ENCODE measurements around the gene NPY2R.

Gene NPY2R, protein sequence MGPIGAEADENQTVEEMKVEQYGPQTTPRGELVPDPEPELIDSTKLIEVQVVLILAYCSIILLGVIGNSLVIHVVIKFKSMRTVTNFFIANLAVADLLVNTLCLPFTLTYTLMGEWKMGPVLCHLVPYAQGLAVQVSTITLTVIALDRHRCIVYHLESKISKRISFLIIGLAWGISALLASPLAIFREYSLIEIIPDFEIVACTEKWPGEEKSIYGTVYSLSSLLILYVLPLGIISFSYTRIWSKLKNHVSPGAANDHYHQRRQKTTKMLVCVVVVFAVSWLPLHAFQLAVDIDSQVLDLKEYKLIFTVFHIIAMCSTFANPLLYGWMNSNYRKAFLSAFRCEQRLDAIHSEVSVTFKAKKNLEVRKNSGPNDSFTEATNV

DNA sequence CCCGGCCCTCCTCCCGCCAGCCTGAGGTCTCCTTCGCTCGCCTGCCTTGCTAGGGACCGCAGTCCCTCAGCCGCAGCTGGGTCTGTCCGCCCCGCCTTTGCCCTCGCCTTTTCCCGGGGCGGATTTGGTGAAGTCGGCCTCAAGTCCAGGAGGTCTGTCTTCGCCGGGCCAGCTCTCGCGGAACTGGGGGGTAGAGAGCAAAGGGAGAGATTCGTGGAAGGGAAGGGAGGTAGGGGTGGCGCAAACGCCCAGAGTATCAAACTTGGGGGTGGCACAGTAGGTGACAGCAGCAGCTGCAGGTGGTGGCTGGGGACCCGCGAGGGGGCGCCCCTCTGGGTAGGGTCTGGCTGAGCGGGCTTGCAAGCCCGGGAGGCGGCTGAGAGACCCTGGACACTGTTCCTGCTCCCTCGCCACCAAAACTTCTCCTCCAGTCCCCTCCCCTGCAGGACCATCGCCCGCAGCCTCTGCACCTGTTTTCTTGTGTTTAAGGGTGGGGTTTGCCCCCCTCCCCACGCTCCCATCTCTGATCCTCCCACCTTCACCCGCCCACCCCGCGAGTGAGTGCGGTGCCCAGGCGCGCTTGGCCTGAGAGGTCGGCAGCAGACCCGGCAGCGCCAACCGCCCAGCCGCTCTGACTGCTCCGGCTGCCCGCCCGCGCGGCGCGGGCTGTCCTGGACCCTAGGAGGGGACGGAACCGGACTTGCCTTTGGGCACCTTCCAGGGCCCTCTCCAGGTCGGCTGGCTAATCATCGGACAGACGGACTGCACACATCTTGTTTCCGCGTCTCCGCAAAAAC lies at the start of gene NPY2R:
TSS of gene NPY2R (plus strand) at position 379 of the 797 bp plus-strand sequence. CDS start 5,304 bp downstream, outside the sequence.
- no peak for DNase-seq (ENCODE audit: low read depth)

DNA sequence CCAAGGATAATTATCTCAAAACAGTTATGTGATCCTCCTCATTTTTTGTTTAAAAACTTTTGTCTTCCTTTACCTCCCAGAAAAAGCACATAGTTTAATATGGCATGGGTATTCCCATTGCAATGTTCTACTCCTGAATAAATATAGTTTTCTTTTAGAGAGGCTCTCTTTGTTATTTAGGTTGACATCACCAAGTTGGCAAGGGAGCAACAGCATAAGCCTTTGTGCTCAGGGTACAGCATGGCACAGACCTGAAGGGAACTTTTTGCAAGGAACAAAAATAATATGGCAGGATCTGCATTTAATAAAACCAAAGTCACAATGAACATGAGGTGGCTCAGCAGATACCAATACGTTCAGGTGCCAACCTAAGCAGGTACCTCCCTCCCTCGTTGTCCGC lies 47.1 kb upstream of the NPY2R start:
- no peak for DNase-seq (ENCODE audit: low read depth)

DNA sequence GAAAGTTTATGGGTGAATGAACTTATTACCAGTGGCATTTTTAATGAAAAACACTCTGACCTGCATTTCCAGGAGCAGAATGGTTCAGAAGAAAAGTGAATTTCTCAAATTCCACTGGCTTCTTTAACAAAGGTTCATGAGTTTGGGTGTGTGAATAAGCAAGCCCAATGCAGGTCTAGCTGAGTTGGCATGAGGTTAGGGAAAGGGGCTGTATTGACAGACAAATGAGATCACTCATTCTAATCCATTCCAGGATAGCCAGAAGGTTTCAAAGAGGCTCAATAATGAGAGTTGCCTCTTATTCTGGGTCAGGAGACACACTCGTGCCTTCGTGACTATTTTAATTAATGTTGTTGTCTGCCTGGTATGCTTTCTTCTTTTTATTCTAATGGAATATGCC lies 43.7 kb upstream of the NPY2R start:
- no peak for DNase-seq (ENCODE audit: low read depth)

DNA sequence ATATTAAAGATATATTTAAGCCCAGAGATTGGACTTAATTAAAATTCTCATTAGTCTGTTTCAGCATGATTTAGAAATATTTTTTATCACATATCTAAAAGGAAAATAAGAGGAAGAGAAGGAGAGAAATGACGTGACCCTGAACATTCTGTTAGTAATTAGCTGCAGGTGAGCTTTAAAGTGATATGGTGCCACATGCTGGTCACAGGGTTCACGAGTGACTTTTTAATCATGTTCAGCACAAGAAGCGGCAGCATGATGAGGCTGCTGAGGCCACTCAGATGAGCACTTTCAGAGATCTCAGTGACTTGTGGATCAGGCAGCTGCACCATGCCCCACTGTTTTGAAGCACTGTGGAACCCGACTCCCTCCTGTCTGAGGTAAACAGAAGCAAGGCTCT lies 37.9 kb upstream of the NPY2R start:
- no peak for DNase-seq (ENCODE audit: low read depth)

DNA sequence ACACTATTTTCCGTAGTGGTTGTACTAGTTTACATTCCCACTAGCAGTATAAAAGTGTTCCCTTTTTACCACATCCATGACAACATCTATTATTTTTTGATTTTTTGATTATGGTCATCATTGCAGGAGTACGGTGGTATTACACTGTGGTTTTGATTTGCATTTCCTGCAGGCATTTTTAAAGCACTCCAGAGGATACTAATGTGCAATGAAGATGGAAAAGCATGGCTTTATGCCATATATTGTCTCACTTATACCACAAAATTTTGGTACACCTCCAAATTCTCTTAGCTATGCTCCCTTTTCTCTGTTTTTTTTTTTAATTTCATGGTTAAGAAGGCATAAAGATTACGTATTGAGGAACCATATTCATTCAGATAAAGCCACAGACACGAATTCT lies 35.1 kb upstream of the NPY2R start:
- DNase-seq (ENCODE audit: low read depth): no peak

DNA sequence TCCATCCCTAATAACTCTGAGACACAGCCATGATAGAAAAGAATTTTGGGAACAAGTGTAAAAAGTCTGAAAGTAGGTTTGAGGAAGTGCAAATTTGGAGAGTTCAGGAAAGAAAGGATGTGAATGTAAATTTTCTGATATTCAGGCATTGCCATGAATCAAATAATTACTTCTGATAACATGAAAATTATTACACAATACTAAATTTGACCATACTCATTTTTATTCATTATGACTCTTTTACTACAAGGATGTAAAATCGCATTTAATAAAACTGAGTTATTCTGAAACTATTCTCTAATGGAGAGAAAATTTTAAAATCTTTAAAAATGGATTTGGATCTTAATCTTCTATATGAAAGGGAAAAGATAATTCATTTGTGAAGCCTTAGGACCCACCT lies 33.8 kb upstream of the NPY2R start:
- no peak for DNase-seq (ENCODE audit: low read depth)

DNA sequence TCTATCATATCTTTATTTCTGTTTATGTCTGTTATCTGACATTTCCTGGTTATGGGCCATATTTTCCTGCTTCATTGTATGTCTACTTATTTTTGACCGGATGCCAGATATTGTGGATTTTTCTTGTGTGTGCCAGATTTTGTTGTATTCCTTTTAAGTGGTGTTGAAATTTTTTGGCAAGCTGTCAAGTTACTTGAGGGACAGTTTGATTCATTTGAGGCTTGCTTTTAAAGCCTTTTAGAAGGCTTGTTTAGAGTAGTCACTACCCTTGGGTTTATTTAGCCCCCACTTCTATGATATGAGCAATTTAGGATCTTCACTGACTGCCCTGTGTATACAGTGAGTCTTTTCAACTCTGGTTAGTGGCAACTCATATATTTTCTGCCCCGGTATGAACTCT lies 29.2 kb upstream of the NPY2R start:
- DNase-seq (ENCODE audit: low read depth): no peak

DNA sequence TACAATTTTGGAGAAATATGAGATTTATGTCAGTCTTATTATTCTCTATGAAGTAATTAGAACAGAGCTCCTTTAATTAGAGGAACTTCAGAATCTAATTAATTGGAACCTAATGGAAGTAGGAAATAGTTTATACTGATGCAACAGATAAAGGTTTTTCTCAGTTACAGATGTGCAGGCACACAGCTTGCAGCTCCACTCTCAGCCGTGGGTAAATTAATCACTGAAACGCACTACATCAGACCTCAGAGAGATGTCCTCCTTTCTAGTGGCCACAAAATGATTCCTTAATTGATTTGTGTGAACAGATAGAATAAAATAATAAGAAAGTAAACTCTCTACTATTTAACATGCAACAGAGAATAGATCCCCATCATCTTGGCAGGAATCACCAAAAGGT lies 21.5 kb upstream of the NPY2R start:
- DNase-seq (ENCODE audit: low read depth): no peak

DNA sequence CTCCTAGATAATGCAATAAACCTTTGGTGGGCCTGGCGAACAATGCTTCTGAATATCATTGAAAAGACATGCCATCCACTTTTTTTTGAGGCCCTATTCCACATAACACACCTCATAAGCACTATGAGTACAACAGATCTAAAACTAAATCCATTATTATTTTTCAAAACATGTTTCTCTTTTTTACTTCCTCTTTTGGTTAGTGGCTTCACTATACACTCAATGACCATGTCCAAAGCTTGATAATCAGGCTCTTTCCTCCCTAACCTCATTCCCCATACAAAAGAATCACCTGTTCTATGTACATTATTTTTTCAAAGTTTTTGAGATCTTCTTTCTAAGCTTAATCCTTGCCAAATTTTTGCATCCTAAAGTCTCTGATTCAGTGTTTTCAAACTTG lies 20.4 kb upstream of the NPY2R start:
- DNase-seq (ENCODE audit: low read depth): no peak

DNA sequence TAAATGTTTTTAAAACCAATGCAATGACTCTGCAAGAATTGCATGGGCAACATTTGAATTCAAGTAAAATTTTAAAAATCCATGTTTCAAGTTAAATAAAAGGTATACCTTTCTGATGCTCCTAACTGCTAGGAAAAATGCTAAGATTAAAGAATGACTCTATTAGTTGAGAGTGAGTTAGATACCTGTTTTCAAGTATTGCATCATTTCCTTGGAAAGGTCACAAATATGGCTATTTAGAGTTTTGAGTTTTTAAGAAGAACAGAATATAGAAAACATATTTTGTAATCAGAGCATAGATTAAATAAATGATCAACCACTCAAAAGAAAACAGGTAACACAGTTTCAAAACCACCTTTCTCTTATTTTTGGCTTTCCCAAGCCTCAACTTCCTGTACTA lies 18.3 kb upstream of the NPY2R start:
- no peak for DNase-seq (ENCODE audit: low read depth)

DNA sequence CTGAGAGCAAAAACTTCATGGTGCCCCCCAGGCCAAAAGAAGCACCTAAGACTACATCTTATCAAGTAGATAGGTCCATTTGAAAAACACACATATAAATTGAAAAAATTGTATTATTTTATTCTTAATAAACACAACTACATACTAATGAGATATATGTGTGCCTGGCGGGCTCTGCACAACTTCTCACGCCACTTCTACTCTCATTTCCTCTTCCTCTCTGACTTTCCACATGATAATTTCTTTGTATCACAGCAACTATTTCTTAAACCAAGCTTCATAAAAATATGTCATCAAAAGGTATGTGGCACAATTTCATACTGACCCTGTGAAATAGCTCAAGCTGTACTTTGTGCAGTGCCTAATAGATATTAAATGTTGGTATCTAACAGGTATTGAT lies 10.7 kb upstream of the NPY2R start:
- no peak for DNase-seq (ENCODE audit: low read depth)

DNA sequence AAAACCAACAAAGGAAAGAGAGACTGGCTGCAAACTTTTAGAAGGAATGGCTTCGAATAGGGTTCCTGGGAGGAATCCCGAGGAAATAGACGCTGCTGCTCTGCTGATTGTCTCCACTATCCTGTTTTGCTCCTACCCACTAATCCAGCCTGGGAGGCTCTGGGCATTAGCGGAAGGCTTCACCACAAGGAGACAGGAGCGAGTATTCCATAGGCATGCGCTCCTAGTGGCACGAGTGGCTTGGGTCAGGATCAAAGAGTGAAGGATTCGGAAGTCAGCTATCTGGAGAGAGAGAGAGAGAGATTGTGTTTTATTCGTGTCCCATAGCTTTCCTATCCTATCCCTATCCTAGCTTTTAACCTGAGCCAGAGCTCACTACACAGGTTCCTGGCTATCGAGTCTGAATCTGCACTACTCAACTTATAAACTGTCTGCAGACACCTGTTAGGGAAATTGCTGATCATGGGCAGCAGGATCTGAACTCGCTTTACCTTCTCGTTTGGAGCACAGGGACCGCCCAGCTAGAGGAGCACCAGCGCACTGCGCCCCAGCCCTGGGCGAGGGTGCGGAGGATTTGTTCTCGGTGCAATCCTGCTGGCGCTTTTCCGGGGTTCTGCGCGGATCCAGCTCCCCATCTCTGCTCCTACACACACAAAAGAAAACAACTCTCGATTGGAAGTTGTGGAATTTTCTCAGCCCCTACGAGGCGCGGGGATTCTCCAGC lies 740 bp upstream of the NPY2R start:
- DNase-seq (ENCODE audit: low read depth): no peak

DNA sequence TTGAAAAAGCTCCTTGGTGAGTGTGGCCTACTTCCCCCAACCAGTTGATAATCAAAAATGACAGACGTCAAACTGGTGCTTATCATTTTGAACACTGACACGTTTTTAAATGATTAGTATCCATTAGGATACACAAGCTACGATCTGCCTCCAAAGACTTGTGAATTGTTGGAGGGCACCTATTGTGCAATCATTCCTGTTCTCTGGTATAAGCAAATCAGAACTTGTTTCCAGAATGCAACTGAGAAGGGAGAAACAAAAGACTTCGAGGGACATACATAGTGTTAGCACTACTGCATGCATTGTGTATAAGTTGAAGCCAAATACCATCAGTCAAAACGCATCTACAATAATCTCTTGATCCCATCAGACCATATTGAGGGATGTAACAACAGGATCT lies 11.6 kb downstream of the NPY2R start:
- DNase-seq (ENCODE audit: low read depth): no peak

DNA sequence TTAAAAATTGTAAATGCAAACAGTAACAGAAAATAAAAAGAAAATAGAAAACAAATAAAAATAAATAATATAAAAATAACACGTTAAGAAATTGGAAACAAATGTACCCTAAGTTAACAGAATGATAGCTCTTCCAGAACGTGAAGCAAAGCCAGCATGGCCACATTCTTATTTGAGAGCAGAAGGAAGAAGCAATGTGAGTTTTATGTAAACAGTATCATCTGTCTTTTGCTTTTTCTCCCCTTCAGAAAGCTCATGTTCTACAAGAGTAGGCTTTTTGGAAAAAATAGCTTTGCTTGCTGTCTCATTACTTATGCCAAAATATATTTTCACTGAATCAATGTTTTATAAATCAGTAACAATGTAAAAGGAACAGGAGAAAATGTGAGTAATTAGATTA lies 18.7 kb downstream of the NPY2R start:
- DNase-seq (ENCODE audit: low read depth): no peak

DNA sequence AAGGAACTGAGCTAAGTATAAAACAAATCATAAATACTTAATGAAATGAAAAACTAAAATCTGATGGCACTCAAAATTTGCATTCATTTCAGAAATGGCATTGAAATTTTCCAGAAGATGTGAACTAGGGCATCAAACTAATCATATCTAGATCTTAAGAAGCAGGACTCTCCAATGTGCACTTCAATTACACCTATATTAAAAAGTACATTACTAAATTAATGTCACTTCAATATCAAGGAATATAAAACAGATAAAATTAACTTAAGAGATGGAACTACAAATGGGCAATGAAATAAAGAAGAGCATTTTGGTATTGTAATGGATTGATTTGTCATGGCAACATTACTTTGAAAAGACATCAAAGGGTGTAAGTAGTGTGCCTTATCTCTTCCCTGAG lies 20.3 kb downstream of the NPY2R start:
- no peak for DNase-seq (ENCODE audit: low read depth)

DNA sequence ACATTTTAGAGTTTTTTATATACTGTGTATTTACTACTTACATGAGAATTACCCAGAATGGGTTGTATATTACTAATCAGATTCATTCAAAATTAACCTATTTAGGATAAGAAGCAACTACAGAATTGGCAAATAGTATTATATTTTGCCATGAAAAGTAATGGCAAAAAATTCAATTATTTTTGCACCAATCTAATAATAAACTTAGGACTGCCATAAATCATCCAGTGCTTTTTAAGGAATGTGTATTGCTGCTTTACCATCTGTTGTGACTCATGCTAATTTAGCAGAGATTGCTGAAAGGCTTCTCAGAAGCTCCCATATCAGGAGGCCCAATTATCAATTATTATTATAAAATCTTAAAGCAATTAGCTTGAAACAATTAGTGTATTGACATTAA lies 24.0 kb downstream of the NPY2R start:
- DNase-seq (ENCODE audit: low read depth): no peak

DNA sequence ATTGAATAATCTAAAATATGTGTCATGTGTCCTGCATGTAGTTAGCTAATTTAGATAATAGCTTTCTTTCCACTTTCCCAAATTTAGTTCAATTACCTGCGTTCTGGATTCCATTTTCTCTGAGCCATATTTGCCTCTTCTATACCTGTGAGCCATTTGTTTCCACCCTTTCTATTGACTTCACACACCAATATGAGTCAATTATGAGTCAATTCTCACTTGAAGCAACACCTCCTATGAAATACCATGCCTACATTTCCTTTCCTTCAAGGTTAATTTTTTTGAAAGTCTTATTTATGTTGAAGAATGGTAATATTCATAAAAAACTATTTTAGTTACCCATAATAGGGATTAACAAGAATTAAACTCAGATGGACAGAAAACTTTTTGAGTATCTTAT lies 25.8 kb downstream of the NPY2R start:
- no peak for DNase-seq (ENCODE audit: low read depth)

DNA sequence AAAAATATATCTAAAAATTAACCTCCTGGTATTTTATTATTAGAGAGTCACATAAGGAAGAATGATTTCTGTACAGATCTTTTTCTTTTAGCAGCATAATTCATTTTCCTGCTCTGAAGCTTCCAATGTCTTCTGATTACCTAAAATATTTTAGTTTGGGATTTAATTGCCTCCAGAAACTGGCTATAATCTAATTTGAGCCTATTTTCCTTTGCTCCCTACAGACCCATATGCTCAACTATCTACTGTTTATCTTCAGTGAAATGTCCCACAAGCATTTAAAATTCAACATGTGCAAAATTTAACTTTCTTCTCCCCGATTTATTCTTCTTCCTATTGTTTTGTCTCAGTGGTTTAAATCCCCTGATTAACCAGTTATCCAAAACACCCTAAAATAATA lies 29.1 kb downstream of the NPY2R start:
- no peak for DNase-seq (ENCODE audit: low read depth)

DNA sequence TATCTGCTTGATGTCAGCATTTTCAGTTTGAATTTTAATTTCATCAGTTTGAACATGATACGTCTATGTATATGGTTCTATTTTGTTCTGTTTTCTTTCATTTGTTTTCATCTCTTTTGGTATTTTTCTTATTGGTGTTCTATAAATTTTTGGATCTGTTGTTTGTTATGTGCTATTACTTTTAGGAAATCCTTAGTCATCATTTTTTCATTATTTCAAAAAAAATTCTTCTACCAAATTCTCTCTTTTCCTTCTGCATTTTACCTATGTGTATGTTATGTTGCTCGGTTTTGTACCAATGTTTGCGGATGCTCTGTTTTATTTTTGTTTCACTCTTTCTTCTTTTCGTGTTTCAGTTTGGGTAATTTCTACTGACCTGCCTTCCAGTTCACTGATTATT lies 32.8 kb downstream of the NPY2R start:
- DNase-seq (ENCODE audit: low read depth): no peak

DNA sequence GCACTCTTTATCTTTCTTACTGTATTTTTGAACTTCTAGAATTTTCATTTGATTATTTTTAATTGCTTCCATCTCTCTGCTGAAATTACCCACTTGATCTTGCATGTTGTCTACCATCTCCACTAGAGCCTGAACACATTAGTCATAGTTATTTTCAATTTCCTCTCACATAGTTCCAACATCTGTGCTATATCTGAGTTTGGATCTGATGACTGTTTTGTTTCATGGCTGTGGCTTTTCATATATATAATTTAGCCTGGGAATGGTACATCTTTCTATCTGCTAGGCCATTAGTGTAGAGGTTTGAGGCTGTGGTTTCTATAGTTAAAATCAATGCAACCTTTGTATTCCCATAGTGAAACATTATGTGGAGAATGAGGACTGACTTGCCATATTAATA lies 33.2 kb downstream of the NPY2R start:
- no peak for DNase-seq (ENCODE audit: low read depth)

DNA sequence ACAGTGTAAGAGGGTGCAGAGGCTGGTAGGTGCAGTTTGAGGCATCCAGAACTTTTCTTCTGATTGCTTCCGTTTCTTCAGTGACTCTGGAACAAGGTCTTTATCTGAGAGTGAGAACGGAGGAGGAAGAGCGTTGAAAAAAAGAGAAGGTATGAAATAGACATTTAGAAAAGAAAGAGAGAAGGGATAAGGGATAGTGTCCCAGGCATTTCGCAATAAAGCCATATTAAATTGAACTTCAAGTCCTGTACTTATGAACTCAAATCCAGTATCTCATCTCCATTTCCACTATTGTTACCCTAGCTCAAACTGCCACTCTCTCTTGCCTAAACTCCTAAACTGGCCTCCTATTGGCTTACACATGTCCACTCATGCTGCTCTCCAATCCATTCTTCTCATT lies 36.7 kb downstream of the NPY2R start:
- DNase-seq (ENCODE audit: low read depth): no peak

DNA sequence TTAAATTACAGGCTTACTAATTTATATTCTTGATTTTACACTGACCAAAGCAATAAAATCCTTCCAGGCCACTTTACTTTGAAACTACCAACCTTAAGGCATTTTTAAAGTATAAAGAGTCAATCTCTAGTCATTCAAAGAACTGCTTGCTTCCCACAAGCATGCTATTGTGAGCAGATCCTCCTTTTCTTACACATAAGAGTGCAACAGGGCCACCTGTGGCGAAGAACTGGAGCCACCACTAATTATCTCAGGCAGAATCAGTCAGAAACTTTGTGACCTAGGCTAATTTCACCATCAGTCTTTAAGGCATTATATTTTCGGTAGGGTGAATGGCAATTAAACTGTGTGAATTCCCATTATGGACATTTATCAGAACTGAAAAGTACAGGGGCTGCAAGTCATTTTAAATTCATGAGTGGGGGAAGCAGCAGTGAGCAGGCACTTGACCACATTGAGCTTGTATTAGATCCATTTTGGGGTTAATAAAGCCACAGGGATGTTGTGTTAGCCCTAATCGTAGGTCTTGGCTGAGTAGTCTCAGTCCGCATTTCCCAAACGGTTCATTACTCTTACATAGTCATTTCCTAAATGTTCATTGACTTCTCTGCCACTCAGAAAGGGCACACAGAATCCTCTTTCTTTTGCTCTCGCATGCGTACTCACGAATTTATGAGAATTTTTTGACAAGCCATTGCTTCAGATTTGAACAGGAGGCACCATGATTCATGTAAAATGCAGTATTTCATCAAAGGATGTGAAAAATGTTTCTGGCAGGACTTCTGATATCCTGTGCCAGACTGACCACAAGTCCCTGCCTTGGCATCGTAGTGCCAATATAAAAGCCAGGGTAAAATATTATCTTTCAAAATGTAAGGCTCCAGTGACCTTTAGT lies 39.8 kb downstream of the NPY2R start:
- DNase-seq (ENCODE audit: low read depth): no peak

Data from activated T-cell treated with anti-CD3 and anti-CD28 coated beads for 48 hours (primary cell).